HG02938 (cell line): ENCODE measurements around the gene RIMBP2.
"Not testable (repeated sequence)": the region's sequence is repeated elsewhere in the genome, so short reads cannot be mapped to it uniquely, and the experiment has no call there.

Source experiments
- ATAC-seq: cut with Tn5 transposase; IDR thresholded peaks from one replicate; pipeline ENCODE4 v1.9.1; 2021; ENCODE audit warnings: mild to moderate bottlenecking, moderate library complexity; ENCODE audit not compliant: unreplicated experiment

The RIMBP2 gene

DNA sequence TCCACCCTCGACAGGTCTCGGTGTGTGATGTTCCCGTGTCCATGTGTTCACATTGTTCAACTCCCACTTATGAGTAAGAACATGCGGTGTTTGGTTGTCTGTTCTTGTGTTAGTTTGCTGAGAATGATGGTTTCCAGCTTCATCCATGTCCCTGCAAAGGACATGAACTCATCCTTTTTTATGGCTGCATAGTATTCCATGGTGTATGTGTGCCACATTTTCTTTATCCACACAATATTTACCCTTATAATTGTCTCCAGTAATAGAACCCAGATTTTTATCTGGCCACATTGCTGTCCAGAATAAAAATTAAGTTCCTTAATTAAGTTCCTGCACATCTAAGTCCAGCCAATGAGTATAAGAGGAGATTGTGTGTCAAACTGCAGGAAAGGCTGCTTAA, 22.3 kb upstream of the RIMBP2 start:
- not testable (repeated sequence) for ATAC-seq

DNA sequence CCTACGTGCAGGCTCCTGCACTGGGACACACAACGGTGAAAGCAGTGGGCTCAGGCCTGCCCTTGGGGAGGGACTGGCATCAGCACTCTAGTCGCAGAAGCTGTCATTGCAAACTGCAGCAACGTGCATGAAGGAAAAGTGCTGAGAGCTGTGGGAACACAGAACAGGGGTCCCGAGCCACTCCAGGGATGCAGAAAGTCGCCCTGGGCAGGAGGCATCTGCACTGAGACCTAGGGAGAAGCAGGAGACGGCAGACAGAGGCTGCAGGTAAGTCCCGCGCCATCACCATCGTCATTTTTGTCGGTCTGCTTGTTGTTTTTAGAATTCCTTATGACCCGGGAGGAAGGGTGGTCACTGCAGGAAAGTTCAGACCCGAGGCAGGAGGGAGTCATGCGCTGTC, 21.6 kb upstream of the RIMBP2 start:
- no peak for ATAC-seq

DNA sequence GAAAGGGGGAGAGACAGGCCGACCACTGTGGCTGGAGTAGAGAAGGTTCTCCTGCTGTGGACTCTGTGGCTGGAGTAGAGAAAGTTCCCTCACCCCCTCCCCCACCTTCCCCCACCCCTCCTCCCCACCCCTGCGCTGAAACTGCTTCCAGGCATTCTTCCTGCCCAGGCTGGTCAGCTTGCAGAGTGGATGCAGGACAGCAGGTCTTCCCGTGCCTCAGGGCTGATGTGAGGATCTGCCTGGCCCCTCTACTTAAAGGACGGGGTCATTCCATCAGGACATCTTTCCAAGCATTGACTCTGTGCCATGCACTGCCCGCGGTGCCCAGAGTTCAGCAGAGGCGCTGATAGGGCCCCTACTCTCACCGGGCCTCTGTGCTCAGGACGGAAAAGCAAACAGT, 13.2 kb upstream of the RIMBP2 start:
- no peak for ATAC-seq

DNA sequence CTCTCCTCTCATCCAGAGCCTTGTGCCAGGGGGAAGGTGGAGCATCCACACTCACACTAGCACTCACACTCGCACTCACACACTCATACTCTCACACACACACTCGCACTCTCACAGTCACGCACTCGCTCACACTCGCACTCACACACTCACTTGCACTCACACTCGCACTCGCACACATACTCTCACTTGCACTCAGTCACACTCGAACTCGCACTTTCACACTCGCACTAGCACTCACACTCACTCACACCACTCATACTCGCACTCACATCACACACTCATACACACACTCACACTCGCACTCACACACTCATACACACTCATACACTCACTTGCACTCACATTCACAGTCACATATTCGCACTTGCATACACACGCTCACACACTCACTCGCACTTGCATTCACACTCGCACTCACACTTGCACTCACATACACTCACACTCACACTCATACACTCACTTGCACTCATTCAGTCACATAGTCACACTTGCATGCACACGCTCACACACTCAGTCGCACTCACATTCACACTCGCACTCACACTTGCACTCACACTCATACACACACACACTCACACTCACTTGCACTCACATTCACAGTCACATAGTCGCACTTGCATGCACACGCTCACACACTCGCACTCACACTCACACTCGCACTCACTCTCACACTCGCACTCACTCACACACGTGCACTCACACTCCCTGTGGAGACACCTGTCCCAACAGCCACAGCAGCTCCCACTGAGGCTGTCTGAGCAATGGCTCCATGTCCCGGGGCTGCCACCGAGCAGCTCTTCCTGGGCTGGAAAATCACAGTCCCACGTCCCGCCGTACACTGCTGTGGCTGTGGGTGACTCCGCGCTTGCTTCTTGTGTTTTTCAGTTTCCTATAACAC, 12.3 kb upstream of the RIMBP2 start:
- no peak for ATAC-seq

DNA sequence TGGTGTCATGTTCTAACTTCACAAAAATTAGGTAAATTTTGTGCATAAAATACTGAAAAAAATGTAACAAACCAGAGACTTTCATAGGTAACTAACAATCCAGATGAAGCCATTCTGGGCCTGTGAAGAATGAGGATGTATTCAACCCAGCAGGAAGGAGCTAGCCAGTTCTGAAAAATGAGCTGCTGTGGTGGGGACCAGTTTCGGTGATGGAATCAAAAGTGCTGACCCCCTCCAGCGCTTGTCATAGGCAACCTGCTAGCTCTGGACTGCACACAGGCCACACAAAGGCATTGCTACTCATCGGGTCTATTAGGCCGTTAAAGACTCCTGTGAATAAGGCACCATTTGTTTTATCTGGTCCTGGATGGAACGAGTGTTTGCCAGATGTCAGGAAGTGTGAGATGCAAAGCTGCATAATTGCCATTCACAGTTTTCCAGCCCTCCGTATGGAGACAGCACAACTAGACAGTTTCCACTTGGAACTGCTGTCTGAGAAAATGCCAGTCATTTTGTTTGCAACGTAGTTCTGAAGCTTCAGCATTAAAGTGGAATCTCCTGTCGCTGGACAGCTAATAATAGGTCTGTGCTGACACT, 3.3 kb upstream of the RIMBP2 start:
- ATAC-seq, result no peak

DNA sequence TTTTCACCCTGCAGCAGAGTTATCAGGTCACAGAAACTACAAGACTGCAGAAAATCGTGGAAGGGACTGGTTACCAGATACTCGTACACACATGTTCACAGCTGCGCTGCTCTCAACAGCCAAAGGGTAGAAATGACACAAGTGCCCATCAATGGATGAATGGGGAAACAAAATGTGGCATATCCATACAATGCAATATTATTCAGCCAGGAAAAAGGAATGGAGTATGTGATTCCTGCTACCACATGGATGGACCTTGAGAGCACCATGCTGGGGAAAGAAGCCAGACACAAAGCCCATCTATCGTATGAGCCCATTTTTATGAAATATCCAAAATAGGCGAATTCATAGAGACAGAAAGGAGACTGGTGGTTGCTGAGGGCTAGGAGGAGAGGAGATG, 1.7 kb upstream of the RIMBP2 start:
- ATAC-seq, result no peak

DNA sequence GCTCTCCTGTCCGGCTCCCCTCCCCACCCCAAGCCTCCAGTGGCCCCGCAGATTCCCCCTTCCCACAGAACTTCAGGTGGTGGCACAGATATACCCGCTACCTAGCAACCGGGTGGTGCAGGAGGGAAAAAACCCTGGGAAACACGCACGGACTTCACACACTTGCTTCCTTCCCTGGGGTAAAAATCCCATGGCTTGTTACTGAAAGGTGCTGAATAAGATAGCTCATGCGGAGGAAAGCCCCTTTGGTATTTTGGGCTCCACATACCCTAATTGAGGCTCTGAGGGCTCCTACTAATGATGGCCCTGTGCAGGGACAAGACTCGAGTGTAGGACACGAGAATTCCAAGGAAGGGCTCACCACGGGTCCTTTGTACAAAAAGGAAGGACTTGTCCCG, 869 bp upstream of the RIMBP2 start:
- ATAC-seq, result no peak

DNA sequence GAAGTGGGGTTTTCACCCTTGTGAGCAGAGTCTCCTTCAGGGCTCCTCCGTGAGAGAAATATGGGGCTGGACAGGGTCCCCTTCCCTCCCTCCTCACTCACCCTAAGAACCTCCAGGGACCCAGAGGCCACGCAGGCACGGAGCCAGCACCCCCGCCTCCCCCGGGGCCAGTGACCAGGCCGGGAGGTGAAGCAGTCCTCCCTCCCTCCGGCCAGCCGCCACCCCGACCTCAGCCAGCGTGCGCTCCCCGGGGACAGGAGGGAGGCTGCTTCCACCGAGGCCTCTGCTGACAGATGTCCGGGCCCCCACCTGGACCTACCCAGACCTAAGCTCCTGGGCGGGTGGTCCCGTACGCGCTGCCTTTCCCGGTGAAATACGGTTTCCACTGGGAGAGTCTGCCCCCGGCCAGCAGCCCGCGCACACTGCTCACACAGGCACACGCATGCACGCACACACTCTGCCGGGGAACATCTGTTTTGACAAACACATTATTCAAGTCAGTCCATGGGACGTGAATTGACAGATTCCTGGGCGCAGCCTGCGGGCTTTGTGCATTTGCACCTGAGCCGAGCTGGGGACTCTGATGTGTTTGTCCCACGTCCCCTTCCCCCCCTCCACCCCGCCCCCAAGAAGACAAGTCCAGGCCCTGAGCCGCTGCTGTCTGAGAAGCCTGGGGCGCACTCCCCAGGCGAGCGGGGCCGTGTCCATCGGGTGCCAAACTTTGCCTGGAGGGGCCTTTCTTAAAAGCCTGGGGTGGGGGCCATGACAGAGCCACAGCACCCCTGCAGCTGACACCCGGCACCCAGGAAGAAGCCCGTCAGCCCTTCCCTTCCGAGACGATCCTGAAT, 725 bp downstream of the RIMBP2 start:
- no peak for ATAC-seq

DNA sequence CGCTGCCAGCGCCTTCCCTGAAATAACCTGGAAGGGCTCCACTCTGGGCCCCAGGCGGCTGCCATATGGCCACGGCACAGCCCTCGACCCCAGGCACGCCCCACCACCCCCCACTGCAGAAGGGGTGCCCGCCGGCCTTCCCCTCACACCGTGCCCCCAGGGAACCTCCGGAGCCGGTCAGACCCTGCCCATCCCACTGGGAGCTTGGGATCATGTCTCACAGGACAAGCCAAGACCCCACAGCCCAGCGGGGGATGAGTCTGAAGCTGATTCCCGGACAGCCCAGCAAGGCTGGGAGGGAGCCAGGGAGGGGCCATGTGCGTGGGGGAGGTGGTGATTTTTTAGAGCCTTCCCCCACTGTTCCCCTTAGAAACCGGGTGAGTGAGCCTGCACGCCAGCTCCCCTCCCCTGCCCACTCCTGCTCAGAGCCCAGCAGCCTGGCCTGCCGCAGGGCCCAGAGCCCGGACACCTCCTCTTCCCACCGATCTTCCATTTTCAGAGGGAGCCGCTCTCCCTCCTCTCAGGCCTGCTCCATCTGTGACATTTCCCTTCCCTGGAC, 1.4 kb downstream of the RIMBP2 start:
- no peak for ATAC-seq

DNA sequence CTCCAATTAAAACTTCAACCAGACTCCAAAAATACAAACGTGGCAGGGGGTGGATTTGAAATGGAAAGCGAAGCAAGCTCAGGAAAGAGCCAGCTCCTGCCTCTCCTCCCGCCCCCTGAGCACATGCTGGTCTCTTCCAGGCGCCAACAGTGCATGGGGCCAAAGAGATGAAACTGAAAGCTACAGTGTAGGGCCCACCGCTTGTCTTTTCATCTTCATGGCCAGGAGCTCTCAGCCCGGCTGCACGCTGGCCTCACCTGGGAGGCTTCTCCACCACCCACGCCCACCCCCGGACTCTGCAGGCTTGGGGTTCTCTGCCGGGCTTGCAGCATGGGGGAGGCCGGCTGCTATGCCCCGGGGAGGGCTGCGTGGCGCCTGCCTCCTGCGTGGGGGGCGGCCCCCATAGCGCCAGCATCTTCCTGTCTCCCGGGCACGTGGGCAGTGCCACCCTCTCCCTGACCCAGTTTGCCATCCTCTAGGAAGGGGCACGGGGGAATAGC, 2.0 kb downstream of the RIMBP2 start:
- no peak for ATAC-seq

DNA sequence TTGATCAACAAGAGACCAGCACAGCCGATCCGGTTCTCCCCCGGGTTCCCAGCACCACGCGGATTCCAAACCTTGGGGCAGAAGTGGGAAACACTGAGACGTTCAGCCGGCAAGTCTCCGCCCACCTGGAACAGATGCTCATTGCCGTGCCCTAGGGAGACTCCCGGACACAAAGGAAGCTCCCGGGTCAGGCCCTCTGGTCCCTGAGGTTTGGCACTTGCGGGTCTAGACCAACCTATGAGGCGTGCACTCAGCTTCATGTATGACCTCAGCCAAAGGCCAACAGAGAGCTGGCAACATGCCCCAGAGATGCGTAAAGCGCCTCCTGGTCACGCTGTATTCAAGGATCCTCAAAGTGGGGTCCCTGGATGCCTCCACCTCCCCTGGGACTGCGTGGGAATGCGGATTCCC, 2.5 kb downstream of the RIMBP2 start:
- no peak for ATAC-seq

DNA sequence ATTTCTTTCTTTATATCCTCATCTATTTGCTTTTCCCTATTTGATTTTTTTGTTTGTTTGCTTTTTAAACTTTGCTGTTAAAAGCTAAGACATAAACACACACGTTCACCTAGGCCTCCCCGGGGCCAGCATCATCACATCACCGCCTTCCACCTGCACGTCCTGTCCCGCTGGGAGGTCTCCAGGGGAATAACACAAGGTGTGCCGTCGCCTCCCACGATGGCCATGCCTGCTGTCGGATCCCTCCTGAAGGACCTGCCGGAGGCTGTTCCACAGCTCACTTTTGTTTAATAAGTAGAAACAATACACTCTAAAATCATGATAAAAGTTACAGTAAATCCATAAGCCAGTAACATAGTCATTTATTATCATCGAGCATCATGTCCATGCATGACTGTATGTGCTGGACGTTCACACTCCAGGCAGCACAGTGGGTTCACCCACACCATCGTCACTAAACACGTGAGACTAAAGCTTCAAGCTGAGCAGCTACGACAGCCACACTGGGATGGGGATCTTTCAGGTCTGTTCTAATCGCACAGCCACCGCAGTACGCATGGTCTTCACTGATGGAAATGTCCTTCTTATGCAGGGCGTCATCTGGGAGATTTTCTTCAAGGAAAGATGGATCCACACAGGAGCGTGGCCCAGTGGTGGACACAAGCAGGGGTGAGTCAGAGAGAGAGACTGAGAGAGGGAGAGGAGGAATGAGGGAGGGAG, 3.6 kb downstream of the RIMBP2 start:
- no peak for ATAC-seq

DNA sequence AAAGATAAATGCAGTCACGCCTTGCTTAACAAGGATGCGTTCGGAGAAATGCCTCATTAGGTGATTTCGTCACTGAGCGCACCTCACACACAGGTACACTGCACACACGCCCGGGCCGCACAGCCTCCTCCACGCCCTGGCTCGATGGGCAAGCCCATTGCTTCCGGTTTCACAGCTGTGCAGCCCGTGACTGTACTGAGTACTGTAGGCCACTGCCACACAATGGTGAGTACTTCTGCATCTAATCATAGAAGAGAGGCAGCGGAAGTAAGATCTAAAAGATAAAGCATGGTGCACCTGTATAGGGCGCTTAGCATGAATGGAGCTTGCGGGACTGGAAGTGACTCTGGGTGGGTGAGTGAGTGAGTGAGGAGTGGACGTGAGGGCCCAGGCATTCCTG, 4.3 kb downstream of the RIMBP2 start:
- ATAC-seq, result no peak

DNA sequence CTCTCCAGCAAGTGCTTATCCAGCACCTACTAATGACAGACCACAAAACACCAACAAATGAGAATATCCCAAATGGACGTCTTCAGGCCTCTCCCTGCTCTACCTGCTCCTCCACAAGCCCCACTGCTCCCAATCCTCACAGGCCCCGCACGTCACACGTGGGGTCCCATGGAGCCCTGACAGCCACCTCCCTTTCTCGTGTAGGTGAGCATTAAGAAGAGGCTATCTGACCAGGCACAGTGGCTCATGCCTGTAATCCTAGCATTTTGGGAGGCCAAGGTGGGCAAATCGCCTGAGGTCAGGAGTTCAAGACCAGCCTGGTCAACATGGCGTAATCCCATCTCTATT, 5.4 kb downstream of the RIMBP2 start:
- ATAC-seq, result no peak

DNA sequence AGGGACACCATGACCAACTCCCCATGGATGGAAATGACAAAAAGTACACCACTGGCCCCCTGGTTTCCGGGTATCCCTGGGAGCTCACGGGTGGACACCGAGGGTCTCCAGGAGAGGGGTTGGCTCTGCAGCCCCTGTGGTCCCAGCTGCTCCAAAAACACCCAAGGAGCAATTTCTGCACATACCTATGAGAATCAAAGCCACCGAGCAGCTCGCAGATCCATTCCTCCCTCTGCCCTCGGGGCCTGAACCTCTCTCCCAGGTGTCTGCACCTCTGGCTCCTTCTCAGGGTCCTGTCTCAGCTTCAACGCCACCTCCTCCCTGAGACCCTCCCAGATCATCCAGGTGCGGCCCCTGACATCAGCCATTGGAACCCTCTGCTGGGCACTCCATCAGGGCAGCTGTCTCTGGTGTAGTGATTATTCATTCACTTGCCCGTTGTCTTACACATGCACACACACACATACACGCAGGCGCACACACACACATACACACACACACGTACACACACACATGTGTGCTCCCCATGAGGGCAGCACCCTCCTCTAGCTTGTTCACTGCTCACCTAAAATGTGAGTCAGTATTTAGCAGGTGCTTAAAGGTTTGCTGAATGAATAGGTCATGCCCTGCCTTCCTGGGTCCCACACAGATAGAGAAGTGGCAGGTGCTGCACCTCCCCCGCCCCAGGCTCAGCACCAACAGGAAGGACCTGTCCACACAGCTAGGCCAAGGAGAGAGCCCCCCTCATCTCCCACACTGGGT, 5.9 kb downstream of the RIMBP2 start:
- ATAC-seq, result no peak

DNA sequence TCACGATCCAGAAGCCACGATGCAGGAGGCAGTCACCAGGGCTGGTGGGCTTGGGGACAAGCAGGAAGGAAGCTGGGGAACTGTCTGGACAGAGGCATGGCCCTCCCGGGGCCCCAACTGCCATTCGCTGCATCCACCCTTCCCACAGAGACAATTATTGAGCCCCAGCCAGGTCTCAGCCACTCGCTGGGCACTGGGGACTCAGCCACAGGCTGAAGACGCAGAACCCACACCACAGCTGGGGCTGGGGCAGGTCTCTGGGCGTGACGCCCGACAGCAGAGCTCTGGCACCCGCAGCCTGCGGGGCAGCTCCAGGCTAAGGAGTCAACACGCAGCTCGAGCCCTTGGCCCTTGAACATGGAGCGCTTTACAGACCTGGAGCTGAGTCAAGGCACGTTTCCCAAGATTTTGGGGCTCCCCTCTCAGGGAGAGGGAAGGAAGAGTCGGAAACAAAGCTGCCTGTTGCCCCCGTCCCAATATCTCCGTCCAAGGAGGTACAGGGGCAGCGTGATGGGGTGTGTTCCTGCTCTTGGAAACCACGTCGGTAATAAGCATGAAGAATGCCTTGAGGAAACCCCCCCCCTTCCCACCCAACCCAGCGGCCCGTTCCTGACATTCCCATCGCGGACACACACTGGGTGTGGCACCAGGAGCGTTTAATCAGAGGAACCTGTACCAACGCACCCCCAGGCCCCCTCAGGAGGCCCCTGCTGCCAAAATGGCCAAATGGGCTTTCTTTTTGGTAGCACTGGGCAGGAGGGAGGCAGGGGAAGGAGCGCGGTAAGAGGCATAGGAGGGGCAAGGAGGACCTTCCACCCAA, 6.7 kb downstream of the RIMBP2 start:
- ATAC-seq, result no peak

DNA sequence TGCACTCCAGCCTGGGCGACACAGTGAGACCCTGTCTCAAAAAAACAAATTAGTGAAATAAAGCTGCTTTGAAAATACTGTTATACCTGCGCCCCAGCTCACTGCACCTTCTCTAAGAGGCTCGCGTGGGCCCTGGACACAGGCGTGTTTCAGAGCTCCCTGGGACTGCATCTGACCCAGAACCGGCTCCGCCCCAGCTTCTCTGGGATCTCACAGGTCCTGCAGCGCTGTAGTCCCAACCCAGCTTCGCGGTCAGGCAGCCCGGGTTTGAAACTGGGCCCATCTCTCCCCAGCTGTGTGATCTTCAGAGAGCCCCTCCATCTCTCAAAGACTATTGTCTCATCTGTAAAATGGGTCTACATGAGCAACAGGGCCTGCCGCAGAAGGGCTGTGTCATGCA, 7.5 kb downstream of the RIMBP2 start:
- ATAC-seq, result no peak

DNA sequence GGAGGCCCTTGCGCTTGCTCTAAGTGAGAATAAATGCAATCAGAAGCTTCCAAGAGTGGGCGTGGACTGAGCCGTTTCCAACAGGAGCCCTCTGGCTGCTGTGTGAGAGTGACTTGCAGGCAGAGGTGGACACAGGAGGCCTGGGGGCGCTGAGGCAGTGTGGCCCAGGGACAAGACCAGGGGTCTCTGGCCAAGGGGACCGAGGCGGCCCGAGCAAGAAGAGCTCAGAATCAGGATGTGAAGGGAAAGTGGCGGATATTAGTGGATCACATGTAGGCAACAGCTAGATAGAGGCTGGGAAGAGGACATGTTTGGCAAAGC, 8.6 kb downstream of the RIMBP2 start:
- no peak for ATAC-seq

DNA sequence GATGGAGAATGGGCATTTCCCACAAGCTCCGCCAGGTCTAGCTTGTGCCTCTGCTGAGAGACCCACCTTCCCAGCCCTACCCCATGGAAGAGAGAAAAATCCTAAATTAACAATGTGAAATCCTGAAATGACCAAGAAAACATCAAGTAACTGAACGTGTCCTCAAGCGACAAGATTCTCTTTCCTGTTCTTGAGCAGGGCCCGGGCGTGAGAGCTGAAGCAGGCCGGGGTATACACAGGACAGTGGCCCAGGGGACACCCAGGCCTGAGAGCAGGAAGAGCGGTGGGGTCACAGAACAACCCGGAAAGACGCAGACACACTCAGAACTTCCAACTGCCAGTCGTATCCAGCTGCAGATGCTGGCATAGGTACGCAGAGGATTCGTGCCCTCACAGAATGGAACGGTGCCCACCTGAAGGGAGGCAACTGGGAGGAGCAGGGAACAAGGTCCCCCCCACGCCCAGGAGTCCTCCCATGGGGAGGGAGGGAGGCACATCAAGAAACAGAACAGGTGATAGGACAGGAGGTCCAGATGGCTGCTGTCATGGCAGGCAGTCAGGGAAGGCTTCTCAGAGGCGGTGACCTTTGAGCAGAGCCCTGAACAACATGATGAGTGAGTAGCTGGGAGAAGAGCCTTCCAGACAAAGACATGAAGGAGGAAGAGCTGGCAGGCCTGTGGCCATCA, 9.1 kb downstream of the RIMBP2 start:
- no peak for ATAC-seq
